ENCODE results near the gene PPP1R14D.

GRCh38 chr15:40770147-40770721, 58.3 kb downstream of the PPP1R14D start:
- TF ChIP-seq CTCF (IDR thresholded peaks at IDR 0.05) (no peak), EP300 (IDR thresholded peaks at IDR 0.05) (no peak)
